WTC11 (cell line): ENCODE results near the gene RAMP3. TPM values are rescaled to one million over a fixed set of nuclear protein-coding genes. Genes with fewer than 3 reads are reported as not detected.

Source experiments
- ATAC-seq: fragments of 200-7000 bp; cut with Tn5 transposase; 2 replicates; pipeline ENCODE4 v1.10.0; 2021; ENCODE audit warnings: mild to moderate bottlenecking, moderate library complexity
- CTCF ChIA-PET: fragments of 300-600 bp; sonication (Branson Sonifier 250); formaldehyde crosslinking; loops from one replicate; lab custom pipeline; 2021; ENCODE audit warnings: antibody characterized with exemption; lab: Charles Lee
- POLR2A ChIA-PET: fragments of 350-600 bp; sonication (Branson Sonifier 250); formaldehyde crosslinking; loops from one replicate; lab custom pipeline; 2021; ENCODE audit warnings: antibody characterized with exemption; lab: Charles Lee
- DNase-seq: peaks from one replicate; pipeline ENCODE4 v3.0.0; 2021; ENCODE audit warnings: low spot score
- H3K27ac Mint-ChIP-seq: 2 replicates; pipeline ENCODE4 v1.8.0; 2021; ENCODE audit warnings: mixed read lengths
- H3K27me3 Mint-ChIP-seq: 2 replicates; pipeline ENCODE4 v1.8.0; 2021; ENCODE audit warnings: low read depth, mild to moderate bottlenecking, moderate library complexity, mixed read lengths
- H3K36me3 Mint-ChIP-seq: 2 replicates; pipeline ENCODE4 v1.8.0; 2021; ENCODE audit warnings: mixed read lengths
- H3K4me1 Mint-ChIP-seq: 2 replicates; pipeline ENCODE4 v1.8.0; 2022; ENCODE audit warnings: mixed read lengths
- H3K4me3 Mint-ChIP-seq: 2 replicates; pipeline ENCODE4 v1.8.0; 2021; ENCODE audit warnings: mild to moderate bottlenecking, moderate library complexity, mixed read lengths
- H3K9me3 Mint-ChIP-seq: 2 replicates; pipeline ENCODE4 v1.8.0; 2021; ENCODE audit warnings: mixed read lengths
- ETV6 ChIP-seq: sonication (generic); formaldehyde crosslinking; IDR thresholded peaks from 2 replicates; pipeline ENCODE4 v1.8.1; 2022; ENCODE audit warnings: mild to moderate bottlenecking, missing genetic modification reagents
- FOXK1 ChIP-seq: sonication (generic); formaldehyde crosslinking; IDR thresholded peaks from 2 replicates; pipeline ENCODE4 v1.8.0; 2022; ENCODE audit warnings: mild to moderate bottlenecking, moderate library complexity, missing genetic modification reagents
- FOXP1 ChIP-seq: sonication (generic); formaldehyde crosslinking; IDR thresholded peaks from 2 replicates; pipeline ENCODE4 v1.8.0; 2022; ENCODE audit warnings: missing genetic modification reagents, mild to moderate bottlenecking, moderate library complexity, borderline replicate concordance
- IRF2 ChIP-seq: sonication (generic); formaldehyde crosslinking; IDR thresholded peaks from 2 replicates; pipeline ENCODE4 v1.8.0; 2022; ENCODE audit warnings: low read depth, missing genetic modification reagents, borderline replicate concordance
- JAZF1 ChIP-seq: fragments of 250-450 bp; sonication (Bioruptor Pico); IDR thresholded peaks from 2 replicates; pipeline ENCODE4 v1.9.0; 2021; ENCODE audit warnings: moderate library complexity, mild to moderate bottlenecking, inconsistent platforms
- KAT7 ChIP-seq: sonication (generic); formaldehyde crosslinking; IDR thresholded peaks from 2 replicates; pipeline ENCODE4 v1.8.1; 2023; ENCODE audit warnings: missing genetic modification reagents, mild to moderate bottlenecking, borderline replicate concordance
- PRRX2 ChIP-seq: fragments of 250-450 bp; sonication (Bioruptor Pico); IDR thresholded peaks from 2 replicates; pipeline ENCODE4 v1.8.0; 2021; ENCODE audit warnings: mild to moderate bottlenecking
- RORB ChIP-seq: fragments of 250-450 bp; sonication (Bioruptor Pico); IDR thresholded peaks from 2 replicates; pipeline ENCODE4 v1.9.0; 2021; ENCODE audit warnings: mild to moderate bottlenecking
- SMAD4 ChIP-seq: sonication (generic); formaldehyde crosslinking; IDR thresholded peaks from 2 replicates; pipeline ENCODE4 v1.8.0; 2022; ENCODE audit warnings: mild to moderate bottlenecking, missing genetic modification reagents
- SP1 ChIP-seq: sonication (generic); formaldehyde crosslinking; conservative IDR thresholded peaks from 2 replicates; pipeline ENCODE4 v1.8.1; 2022; ENCODE audit warnings: missing genetic modification reagents
- TP53 ChIP-seq: sonication (generic); formaldehyde crosslinking; IDR thresholded peaks from 2 replicates; pipeline ENCODE4 v1.8.1; 2023; ENCODE audit warnings: mild to moderate bottlenecking, missing genetic modification reagents
- ZBTB21 ChIP-seq: sonication (generic); formaldehyde crosslinking; IDR thresholded peaks from 2 replicates; pipeline ENCODE4 v1.8.1; 2023; ENCODE audit warnings: mild to moderate bottlenecking, missing genetic modification reagents, borderline replicate concordance
- ZNF138 ChIP-seq: sonication (generic); formaldehyde crosslinking; conservative IDR thresholded peaks from 2 replicates; pipeline ENCODE4 v1.8.1; 2022; ENCODE audit warnings: mild to moderate bottlenecking, moderate library complexity, missing genetic modification reagents
- ZNF219 ChIP-seq: sonication (generic); formaldehyde crosslinking; IDR thresholded peaks from 2 replicates; pipeline ENCODE4 v1.8.0; 2023; ENCODE audit warnings: missing genetic modification reagents, mild to moderate bottlenecking, borderline replicate concordance
- ZNF263 ChIP-seq: sonication (generic); formaldehyde crosslinking; IDR thresholded peaks from 2 replicates; pipeline ENCODE4 v1.8.1; 2022; ENCODE audit warnings: low read depth, mild to moderate bottlenecking, moderate library complexity, missing genetic modification reagents
- ZNF416 ChIP-seq: fragments of 250-450 bp; sonication (Bioruptor Pico); IDR thresholded peaks from 2 replicates; pipeline ENCODE4 v1.9.0; 2021; ENCODE audit warnings: mild to moderate bottlenecking, inconsistent platforms
- ZNF423 ChIP-seq: fragments of 250-450 bp; sonication (Bioruptor Pico); IDR thresholded peaks from 2 replicates; pipeline ENCODE4 v2.1.2; 2022; ENCODE audit warnings: mild to moderate bottlenecking, moderate library complexity
- ZNF671 ChIP-seq: fragments of 250-450 bp; sonication (Bioruptor Pico); IDR thresholded peaks from 2 replicates; pipeline ENCODE4 v1.8.0; 2021; ENCODE audit warnings: mild to moderate bottlenecking
- total RNA-seq: library from RNA; stranded (reverse); gene quantifications from 3 replicates; pipeline ENCODE4 v1.2.3, GENCODE V29; 2021
- TF ChIP-seq, protein P1 (sequence below): fragments of 250-450 bp; sonication (Bioruptor Pico); IDR thresholded peaks from 2 replicates; pipeline ENCODE4 v1.9.0; 2021; ENCODE audit warnings: mild to moderate bottlenecking
- TF ChIP-seq, protein P2 (sequence below): fragments of 250-450 bp; sonication (Bioruptor Pico); IDR thresholded peaks from 2 replicates; pipeline ENCODE4 v2.1.2; 2022; ENCODE audit warnings: mild to moderate bottlenecking, moderate library complexity
- TF ChIP-seq, protein P3 (sequence below): sonication (generic); formaldehyde crosslinking; IDR thresholded peaks from 2 replicates; pipeline ENCODE4 v1.8.0; 2023; ENCODE audit warnings: mild to moderate bottlenecking, missing genetic modification reagents
- TF ChIP-seq, protein P4 (sequence below): sonication (generic); formaldehyde crosslinking; IDR thresholded peaks from 2 replicates; pipeline ENCODE4 v1.8.1; 2022; ENCODE audit warnings: mild to moderate bottlenecking, missing genetic modification reagents, moderate library complexity, borderline replicate concordance
- TF ChIP-seq, protein P5 (sequence below): sonication (generic); formaldehyde crosslinking; IDR thresholded peaks from 2 replicates; pipeline ENCODE4 v1.8.0; 2022; ENCODE audit warnings: mild to moderate bottlenecking, missing genetic modification reagents
- TF ChIP-seq, protein P6 (sequence below): sonication (generic); formaldehyde crosslinking; IDR thresholded peaks from 2 replicates; pipeline ENCODE4 v1.8.1; 2023; ENCODE audit warnings: mild to moderate bottlenecking, missing genetic modification reagents
- TF ChIP-seq, protein P7 (sequence below): fragments of 250-450 bp; sonication (Bioruptor Pico); IDR thresholded peaks from 2 replicates; pipeline ENCODE4 v1.8.0; 2021; ENCODE audit warnings: mild to moderate bottlenecking

RAMP3 gene
- total RNA-seq, 1 experiment from 2014 or later: 0.85 TPM

DNA sequence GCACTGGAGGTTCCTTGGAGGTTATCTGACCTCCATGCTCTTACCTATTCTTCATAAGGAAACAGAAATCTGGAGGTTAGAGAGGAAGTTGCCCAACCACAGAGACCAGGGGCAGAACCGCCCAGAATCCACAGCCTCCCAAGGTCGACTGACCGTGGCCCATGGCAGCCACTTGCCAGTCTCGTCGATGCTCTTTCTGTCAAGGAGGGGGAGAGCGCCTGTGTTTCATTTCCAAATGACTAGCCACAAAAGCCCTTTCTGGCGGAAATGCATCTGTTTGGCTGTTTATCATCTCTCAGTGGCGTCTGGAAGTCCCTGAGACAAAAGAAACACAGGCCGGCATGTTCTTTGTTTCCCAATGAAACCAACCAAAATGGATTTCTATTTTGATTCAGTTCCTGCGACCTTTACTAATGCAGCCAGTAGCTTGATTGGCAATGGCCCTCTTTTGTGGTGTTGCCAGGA lies 2.9 kb downstream of the RAMP3 start:
- TF ChIP-seq ZNF138: no peak
- no peak for TF ChIP-seq ZNF671
- TF ChIP-seq ZNF423 (CRISPR knock-in tag): no peak
- TF ChIP-seq, protein P1, sequence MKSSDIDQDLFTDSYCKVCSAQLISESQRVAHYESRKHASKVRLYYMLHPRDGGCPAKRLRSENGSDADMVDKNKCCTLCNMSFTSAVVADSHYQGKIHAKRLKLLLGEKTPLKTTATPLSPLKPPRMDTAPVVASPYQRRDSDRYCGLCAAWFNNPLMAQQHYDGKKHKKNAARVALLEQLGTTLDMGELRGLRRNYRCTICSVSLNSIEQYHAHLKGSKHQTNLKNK (CRISPR knock-in tag): no peak
- TF ChIP-seq ZNF219 (CRISPR knock-in tag): no peak
- TF ChIP-seq JAZF1 (CRISPR knock-in tag): no peak
- TF ChIP-seq SP1: no peak
- TF ChIP-seq, protein P2, sequence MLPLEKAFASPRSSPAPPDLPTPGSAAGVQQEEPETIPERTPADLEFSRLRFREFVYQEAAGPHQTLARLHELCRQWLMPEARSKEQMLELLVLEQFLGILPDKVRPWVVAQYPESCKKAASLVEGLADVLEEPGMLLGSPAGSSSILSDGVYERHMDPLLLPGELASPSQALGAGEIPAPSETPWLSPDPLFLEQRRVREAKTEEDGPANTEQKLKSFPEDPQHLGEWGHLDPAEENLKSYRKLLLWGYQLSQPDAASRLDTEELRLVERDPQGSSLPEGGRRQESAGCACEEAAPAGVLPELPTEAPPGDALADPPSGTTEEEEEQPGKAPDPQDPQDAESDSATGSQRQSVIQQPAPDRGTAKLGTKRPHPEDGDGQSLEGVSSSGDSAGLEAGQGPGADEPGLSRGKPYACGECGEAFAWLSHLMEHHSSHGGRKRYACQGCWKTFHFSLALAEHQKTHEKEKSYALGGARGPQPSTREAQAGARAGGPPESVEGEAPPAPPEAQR: no peak
- TF ChIP-seq RORB (CRISPR knock-in tag): no peak
- CTCF ChIA-PET: no interaction called here
- ATAC-seq (no peak), DNase-seq (no peak)
- H3K27ac Mint-ChIP-seq: no peak overlapping the region
- H3K4me3 Mint-ChIP-seq: no peak overlapping the region
- peaks cover 10% of the 10 kb centered on the region; the same call in 1 of the 2 replicates for H3K4me1 Mint-ChIP-seq
- peaks cover 36% of the 10 kb centered on the region for H3K27me3 Mint-ChIP-seq
- H3K9me3 Mint-ChIP-seq: peaks cover 18% of the 10 kb centered on the region
- no peaks in the 10 kb centered on the region for H3K36me3 Mint-ChIP-seq
- POLR2A ChIA-PET: no interaction called here

DNA sequence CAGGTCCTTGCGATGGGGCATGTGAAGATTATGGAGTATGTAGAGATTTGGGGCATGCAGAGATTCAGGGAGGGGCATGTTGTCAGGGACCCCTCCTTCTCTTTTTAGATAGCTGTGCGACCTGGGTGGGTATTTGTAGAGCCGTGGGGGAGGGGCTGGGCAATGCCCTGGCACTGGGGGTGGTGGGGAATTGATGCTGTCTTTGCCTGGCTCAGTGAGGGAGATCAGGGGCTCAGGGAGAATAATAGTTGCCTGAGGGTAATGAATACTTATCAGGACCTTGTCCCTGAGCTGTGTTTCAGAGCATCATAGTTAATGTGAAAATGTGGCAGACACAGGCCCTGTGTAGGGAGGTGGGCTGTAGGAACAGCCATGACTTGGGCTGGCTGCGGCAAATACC lies 3.5 kb downstream of the RAMP3 start:
- DNase-seq (no peak), ATAC-seq (no peak)
- Mint-ChIP-seq H3K36me3 (no peaks in the 10 kb centered on the region), H3K9me3 (peaks cover 18% of the 10 kb centered on the region), H3K4me1 (peaks cover 10% of the 10 kb centered on the region; the same call in 1 of the 2 replicates), H3K27me3 (peaks cover 36% of the 10 kb centered on the region), H3K4me3 (no peak overlapping the region), H3K27ac (no peak overlapping the region)
- ChIA-PET POLR2A (no interaction called here), CTCF (no interaction called here)
- TF ChIP-seq ZBTB21 (no peak), ZNF263 (CRISPR knock-in tag) (no peak), SMAD4 (CRISPR knock-in tag) (no peak), FOXP1 (no peak), PRRX2 (CRISPR knock-in tag) (no peak), TP53 (CRISPR knock-in tag) (no peak), IRF2 (CRISPR knock-in tag) (no peak), ZNF416 (CRISPR knock-in tag) (no peak), FOXK1 (no peak), SP1 (no peak), KAT7 (CRISPR knock-in tag) (no peak), ETV6 (no peak)
- TF ChIP-seq, protein P3, sequence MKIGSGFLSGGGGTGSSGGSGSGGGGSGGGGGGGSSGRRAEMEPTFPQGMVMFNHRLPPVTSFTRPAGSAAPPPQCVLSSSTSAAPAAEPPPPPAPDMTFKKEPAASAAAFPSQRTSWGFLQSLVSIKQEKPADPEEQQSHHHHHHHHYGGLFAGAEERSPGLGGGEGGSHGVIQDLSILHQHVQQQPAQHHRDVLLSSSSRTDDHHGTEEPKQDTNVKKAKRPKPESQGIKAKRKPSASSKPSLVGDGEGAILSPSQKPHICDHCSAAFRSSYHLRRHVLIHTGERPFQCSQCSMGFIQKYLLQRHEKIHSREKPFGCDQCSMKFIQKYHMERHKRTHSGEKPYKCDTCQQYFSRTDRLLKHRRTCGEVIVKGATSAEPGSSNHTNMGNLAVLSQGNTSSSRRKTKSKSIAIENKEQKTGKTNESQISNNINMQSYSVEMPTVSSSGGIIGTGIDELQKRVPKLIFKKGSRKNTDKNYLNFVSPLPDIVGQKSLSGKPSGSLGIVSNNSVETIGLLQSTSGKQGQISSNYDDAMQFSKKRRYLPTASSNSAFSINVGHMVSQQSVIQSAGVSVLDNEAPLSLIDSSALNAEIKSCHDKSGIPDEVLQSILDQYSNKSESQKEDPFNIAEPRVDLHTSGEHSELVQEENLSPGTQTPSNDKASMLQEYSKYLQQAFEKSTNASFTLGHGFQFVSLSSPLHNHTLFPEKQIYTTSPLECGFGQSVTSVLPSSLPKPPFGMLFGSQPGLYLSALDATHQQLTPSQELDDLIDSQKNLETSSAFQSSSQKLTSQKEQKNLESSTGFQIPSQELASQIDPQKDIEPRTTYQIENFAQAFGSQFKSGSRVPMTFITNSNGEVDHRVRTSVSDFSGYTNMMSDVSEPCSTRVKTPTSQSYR (CRISPR knock-in tag): no peak
- TF ChIP-seq, protein P4, sequence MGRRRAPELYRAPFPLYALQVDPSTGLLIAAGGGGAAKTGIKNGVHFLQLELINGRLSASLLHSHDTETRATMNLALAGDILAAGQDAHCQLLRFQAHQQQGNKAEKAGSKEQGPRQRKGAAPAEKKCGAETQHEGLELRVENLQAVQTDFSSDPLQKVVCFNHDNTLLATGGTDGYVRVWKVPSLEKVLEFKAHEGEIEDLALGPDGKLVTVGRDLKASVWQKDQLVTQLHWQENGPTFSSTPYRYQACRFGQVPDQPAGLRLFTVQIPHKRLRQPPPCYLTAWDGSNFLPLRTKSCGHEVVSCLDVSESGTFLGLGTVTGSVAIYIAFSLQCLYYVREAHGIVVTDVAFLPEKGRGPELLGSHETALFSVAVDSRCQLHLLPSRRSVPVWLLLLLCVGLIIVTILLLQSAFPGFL (CRISPR knock-in tag): no peak
- TF ChIP-seq, protein P5, sequence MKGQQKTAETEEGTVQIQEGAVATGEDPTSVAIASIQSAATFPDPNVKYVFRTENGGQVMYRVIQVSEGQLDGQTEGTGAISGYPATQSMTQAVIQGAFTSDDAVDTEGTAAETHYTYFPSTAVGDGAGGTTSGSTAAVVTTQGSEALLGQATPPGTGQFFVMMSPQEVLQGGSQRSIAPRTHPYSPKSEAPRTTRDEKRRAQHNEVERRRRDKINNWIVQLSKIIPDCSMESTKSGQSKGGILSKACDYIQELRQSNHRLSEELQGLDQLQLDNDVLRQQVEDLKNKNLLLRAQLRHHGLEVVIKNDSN (CRISPR knock-in tag): no peak
- TF ChIP-seq, protein P6, sequence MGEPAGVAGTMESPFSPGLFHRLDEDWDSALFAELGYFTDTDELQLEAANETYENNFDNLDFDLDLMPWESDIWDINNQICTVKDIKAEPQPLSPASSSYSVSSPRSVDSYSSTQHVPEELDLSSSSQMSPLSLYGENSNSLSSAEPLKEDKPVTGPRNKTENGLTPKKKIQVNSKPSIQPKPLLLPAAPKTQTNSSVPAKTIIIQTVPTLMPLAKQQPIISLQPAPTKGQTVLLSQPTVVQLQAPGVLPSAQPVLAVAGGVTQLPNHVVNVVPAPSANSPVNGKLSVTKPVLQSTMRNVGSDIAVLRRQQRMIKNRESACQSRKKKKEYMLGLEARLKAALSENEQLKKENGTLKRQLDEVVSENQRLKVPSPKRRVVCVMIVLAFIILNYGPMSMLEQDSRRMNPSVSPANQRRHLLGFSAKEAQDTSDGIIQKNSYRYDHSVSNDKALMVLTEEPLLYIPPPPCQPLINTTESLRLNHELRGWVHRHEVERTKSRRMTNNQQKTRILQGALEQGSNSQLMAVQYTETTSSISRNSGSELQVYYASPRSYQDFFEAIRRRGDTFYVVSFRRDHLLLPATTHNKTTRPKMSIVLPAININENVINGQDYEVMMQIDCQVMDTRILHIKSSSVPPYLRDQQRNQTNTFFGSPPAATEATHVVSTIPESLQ: no peak
- TF ChIP-seq, protein P7, sequence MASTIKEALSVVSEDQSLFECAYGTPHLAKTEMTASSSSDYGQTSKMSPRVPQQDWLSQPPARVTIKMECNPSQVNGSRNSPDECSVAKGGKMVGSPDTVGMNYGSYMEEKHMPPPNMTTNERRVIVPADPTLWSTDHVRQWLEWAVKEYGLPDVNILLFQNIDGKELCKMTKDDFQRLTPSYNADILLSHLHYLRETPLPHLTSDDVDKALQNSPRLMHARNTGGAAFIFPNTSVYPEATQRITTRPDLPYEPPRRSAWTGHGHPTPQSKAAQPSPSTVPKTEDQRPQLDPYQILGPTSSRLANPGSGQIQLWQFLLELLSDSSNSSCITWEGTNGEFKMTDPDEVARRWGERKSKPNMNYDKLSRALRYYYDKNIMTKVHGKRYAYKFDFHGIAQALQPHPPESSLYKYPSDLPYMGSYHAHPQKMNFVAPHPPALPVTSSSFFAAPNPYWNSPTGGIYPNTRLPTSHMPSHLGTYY (CRISPR knock-in tag): no peak
- TF ChIP-seq, protein P2: no peak
